ENCODE data around the gene TBC1D4. TPM values are rescaled to one million over a fixed set of nuclear protein-coding genes. Genes with fewer than 3 reads are reported as not detected.
"Not testable (repeated sequence)": the region's sequence is repeated elsewhere in the genome, so short reads cannot be mapped to it uniquely, and the experiment has no call there.

TBC1D4 gene
- total RNA-seq, 2 donors from 2014 or later: 19.4 to 19.8 TPM

GRCh38 chr13:75324413-75324940 is 157.5 kb downstream of the TBC1D4 start:
- ATAC-seq: no peak
- DNase-seq: no peak
- intact Hi-C loops (cut with DNase I, micrococcal nuclease): no loop called here

GRCh38 chr13:75321084-75321483 is 160.9 kb downstream of the TBC1D4 start:
- no peak for ATAC-seq
- DNase-seq: no peak
- intact Hi-C loops (cut with DNase I, micrococcal nuclease): no loop called here

GRCh38 chr13:75319254-75319653 is 162.7 kb downstream of the TBC1D4 start:
- intact Hi-C loops (cut with DNase I, micrococcal nuclease): no loop called here
- ATAC-seq: no peak

GRCh38 chr13:75318138-75318833 is 163.7 kb downstream of the TBC1D4 start:
- no peak for DNase-seq
- intact Hi-C loops (cut with DNase I, micrococcal nuclease): no loop called here
- ATAC-seq: no peak

More at GRCh38 chr13:75319254-75319653, 162.7 kb downstream of the TBC1D4 start:
- DNase-seq: no peak

GRCh38 chr13:75316427-75316826 is 165.5 kb downstream of the TBC1D4 start:
- ATAC-seq: no peak

GRCh38 chr13:75312884-75313520 is 169.0 kb downstream of the TBC1D4 start:
- no peak for DNase-seq
- intact Hi-C loops (cut with DNase I, micrococcal nuclease): no loop called here
- peak; percentile 87 for ATAC-seq

More at GRCh38 chr13:75316427-75316826, 165.5 kb downstream of the TBC1D4 start:
- intact Hi-C loops (cut with DNase I, micrococcal nuclease): no loop called here
- DNase-seq: no peak

- intact Hi-C loops (cut with DNase I, micrococcal nuclease): no loop called here
- ATAC-seq (no peak), DNase-seq (no peak)
These were observed 171.9 kb downstream of the TBC1D4 start for GRCh38 chr13:75309981-75310580.

GRCh38 chr13:75308222-75308621 is 173.7 kb downstream of the TBC1D4 start:
- ATAC-seq: no peak
- DNase-seq: no peak
- intact Hi-C loops (cut with DNase I, micrococcal nuclease): no loop called here

- intact Hi-C loops (cut with DNase I, micrococcal nuclease): no loop called here
- no peak for ATAC-seq
- no peak for DNase-seq
These were observed 174.5 kb downstream of the TBC1D4 start for GRCh38 chr13:75307370-75307949.

GRCh38 chr13:75306967-75307366 is 175.0 kb downstream of the TBC1D4 start:
- intact Hi-C loops (cut with DNase I, micrococcal nuclease); DNase-seq; ATAC-seq: not testable (repeated sequence)

- ATAC-seq (no peak), DNase-seq (no peak)
- intact Hi-C loops (cut with DNase I, micrococcal nuclease): no loop called here
These were observed 176.9 kb downstream of the TBC1D4 start for GRCh38 chr13:75305059-75305458.

- DNase-seq (no peak), ATAC-seq (no peak)
- intact Hi-C loops (cut with DNase I, micrococcal nuclease): no loop called here
These were observed 178.7 kb downstream of the TBC1D4 start for GRCh38 chr13:75303263-75303662.

- peak; percentile 61 for ATAC-seq
- DNase-seq: no peak
- intact Hi-C loops (cut with DNase I, micrococcal nuclease): no loop called here
These were observed 179.8 kb downstream of the TBC1D4 start for GRCh38 chr13:75302071-75302698.

GRCh38 chr13:75299913-75300862 is 181.8 kb downstream of the TBC1D4 start:
- ATAC-seq: no peak
- no peak for DNase-seq
- intact Hi-C loops (cut with DNase I, micrococcal nuclease): no loop called here

- DNase-seq: no peak
- ATAC-seq: no peak
- intact Hi-C loops (cut with DNase I, micrococcal nuclease): no loop called here
These were observed 182.7 kb downstream of the TBC1D4 start for GRCh38 chr13:75299246-75299645.

GRCh38 chr13:75296641-75297040 is 185.3 kb downstream of the TBC1D4 start:
- DNase-seq (no peak), ATAC-seq (no peak)
- intact Hi-C loops (cut with DNase I, micrococcal nuclease): no loop called here

- ATAC-seq (no peak), DNase-seq (no peak)
- intact Hi-C loops (cut with DNase I, micrococcal nuclease): no loop called here
These were observed 186.8 kb downstream of the TBC1D4 start for GRCh38 chr13:75295201-75295600.

- no peak for DNase-seq
- intact Hi-C loops (cut with DNase I, micrococcal nuclease): no loop called here
- no peak for ATAC-seq
These were observed 187.9 kb downstream of the TBC1D4 start for GRCh38 chr13:75294110-75294509.
